ENCODE results near the gene NRXN3.

NRXN3 gene

DNA sequence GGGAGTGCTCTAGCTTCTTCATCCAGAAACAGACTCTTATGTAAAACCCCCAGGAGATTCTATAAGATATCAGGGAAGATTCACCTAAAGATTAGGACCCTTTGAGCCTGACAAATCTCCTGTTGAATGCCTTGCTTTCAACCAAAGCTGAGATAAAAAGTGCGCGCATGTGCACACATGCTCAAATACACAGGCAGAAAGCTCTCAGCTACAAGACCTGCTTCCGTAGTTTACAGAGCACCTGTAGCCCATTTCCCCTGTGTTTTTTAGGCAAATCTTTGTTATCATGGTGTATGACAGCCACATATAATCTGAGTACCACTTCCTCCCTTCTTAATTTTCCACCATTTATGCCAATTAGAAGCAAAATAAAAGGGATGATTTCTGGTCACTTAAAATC lies 866.9 kb downstream of the NRXN3 start:
- DNase-seq, result no peak

DNA sequence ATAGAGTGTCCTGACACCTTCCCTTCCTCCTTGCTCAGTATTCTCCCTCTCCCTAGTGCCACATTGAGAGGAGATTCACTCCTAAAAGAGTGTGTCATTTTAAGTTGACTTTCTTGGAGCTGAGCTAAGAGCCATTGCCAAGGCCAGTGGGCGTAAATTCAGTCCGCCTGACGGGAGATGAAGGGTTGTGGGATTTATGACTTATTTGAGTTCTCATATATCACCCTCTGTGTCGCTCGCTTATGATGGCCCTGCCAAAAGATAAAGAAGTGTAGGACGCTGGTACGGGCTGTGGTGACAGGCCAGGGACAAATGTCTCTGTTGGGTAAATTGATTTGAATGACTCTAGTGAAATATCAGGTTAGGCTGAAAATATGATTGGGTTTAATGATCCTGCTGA lies 867.4 kb downstream of the NRXN3 start:
- DNase-seq, result peak in 1 of 2 experiments; percentile 10

GRCh38 chr14:79040790-79041189 lies 870.6 kb downstream of the NRXN3 start:
- no peak for DNase-seq

DNA sequence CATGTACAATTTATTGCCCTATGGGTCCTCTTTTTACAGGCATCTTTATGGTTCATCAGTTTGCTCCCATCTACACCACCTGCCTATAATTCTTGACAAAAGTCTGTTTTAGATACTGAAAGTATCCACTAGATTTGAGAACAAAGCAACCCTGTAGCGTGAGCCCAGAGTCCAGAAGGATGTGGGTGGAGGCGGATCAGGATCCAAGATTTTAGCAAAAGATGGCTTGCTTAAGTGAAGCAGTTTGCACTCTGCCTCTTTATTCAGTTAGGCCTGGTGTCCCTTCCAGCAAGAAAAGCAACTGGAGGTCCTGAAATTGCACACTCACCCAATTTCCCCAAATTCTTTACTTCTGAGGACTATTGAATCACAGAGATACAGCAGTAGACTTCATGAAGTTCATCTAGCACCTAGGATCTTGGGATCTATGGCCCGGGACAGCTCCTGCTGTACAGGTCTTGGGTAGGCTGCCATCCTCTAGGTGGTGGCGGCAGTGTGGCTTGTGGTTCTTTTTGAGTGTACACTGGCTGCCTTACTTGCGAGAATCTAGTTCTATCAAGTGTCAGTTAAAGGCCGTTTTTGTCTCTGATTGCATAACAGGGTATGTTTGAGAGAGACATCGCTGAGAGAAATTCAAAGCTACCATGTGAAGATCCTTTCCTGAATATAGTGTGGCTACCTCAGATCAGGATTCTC lies 873.2 kb downstream of the NRXN3 start:
- no peak for DNase-seq

DNA sequence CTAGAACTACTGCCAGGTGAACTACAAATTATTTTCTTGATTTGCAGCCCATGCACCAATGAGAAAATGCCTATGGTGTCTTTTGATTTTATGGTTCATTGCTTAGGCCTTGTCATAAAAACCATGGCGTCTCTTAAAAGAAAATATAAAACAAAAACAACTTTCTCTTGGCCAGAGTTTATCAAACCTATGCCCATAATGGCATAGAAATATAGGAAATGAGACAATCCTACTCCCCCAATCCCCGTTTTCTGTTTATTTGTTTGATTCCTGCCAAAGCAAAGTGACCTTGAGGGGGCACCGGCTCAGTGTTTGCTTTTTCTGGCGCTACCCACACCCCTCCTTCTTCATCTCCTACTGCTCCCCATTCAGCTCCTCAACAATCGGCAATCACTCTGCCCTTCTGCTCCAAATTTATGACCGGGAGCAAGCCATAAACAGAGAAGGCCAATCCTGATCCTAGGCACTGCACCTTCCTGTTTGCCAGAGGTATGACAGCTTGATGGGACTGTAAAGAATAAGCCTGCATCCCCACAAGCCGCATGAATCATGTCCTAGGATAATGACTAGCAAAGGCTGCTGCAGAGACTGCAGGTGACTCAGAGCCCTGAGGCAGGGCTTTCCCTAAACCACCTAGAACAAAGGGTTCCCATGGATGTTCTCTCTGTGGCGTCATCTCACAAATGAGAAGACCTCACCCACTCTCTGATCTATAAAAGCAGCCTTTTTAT lies 874.9 kb downstream of the NRXN3 start:
- DNase-seq, result no peak

- no peak for DNase-seq
Observed at GRCh38 chr14:79050787-79051727, 880.9 kb downstream of the NRXN3 start.

- no peak for DNase-seq
Observed at GRCh38 chr14:79051742-79052141, 881.6 kb downstream of the NRXN3 start.

- DNase-seq, result no peak
Observed at GRCh38 chr14:79056879-79057278, 886.7 kb downstream of the NRXN3 start.

DNA sequence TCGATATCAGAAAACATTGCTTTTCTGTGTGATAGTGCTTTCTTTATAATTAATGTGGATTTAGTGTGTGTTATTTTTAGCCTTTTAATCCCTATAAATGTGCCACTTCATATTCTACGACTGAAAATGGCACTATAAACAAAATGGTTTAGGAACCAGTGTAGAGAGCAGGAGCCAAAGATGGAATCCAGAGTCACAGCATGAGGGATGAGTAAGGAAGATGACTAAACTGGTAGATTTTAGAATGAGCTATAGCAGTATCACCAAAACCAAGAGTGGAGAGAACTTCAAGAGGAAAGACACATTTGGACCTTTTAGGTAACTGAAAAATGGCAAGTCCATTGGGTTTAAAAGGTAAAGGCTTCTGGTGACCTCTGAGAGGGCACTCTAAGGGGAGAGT lies 887.2 kb downstream of the NRXN3 start:
- DNase-seq, result no peak

GRCh38 chr14:79062226-79062625 lies 892.1 kb downstream of the NRXN3 start:
- no peak for DNase-seq

GRCh38 chr14:79064214-79064613 lies 894.0 kb downstream of the NRXN3 start:
- no peak for DNase-seq

- DNase-seq, result no peak
Observed at GRCh38 chr14:79074510-79074909, 904.3 kb downstream of the NRXN3 start.

DNA sequence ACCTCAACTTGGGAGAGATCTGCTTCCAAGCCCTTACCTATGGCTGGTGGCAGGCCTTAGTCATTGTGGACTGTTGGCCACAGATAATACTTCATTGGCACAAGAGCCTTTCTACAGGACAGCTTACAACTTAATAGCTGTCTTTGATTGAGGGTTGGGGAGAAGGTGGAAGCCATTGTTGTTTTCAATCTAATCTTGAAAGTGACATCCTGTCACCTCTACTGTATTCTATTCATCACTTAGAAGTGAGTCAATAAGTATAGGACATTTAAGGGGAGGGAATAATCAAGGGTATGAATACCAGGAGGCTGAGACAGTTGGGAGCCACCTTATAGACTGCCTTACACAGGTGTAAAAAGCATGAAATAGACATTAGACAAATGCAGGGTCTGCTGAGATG lies 906.3 kb downstream of the NRXN3 start:
- DNase-seq, result no peak

GRCh38 chr14:79077096-79077495 lies 906.9 kb downstream of the NRXN3 start:
- no peak for DNase-seq

GRCh38 chr14:79080040-79080439 lies 909.9 kb downstream of the NRXN3 start:
- DNase-seq, result no peak

DNA sequence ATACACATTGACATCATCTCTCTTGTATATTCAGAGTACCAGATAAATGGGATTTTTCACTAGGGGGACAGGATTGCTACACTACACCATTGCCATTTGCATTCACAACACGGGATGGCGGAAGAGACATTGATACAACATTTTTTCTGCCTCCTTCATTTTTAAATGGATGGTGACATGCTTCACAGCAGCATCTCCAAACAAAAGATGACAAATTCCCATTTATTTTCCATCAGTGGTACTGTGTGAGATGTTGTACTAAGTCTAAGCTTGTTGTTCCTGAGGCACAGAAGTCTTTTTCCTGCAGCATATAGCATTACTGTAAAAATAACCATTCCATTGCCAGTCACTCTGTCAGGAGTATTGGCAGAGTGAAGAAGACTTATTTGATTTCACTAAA lies 912.7 kb downstream of the NRXN3 start:
- no peak for DNase-seq

DNA sequence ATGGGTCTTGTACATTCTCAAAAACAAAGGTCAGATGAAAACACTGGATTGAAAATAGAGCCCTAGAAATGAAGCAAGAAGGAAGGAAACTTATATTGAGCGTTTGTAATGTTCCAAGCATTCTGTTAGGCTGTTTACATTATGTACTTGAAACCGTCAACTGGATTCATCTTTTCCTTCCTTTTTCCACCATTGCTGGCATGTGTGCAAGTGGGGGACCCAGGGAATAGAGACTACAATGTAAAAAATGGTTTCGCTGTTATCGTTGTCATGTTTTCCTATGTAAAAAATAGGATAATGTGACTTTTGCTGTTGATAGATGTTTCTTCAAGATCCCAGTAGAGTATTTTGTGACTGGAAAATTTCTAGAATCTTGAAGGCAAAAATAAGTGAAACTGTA lies 913.2 kb downstream of the NRXN3 start:
- no peak for DNase-seq

- DNase-seq, result no peak
Observed at GRCh38 chr14:79084861-79085260, 914.7 kb downstream of the NRXN3 start.

- no peak for DNase-seq
Observed at GRCh38 chr14:79089576-79089975, 919.4 kb downstream of the NRXN3 start.

- peak in 1 of 2 experiments; percentile 53 for DNase-seq
Observed at GRCh38 chr14:79090641-79091180, 920.5 kb downstream of the NRXN3 start.

GRCh38 chr14:79091381-79091963 lies 921.3 kb downstream of the NRXN3 start:
- peak in 1 of 2 experiments; percentile 45 for DNase-seq

DNA sequence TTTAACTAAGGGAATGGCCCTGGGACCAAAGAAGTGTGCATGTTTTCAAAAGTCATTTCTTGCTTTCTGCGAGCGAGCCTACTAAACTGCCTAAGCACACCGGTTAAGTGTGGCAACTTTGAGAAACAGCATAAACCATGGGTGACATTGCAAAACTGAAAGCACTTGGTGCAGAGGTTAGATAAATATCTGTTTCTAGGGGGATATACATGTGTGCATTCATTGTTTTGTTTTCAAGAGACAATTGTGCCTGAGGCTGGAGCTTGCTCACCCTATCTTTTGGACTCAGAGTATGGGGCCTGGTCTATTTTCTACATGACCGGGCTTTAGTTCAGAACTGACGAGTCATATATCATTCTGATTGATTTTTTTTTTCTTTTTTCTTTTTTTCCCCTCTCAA lies 923.4 kb downstream of the NRXN3 start:
- no peak for DNase-seq

- DNase-seq, result no peak
Observed at GRCh38 chr14:79094951-79095350, 924.8 kb downstream of the NRXN3 start.

Measured in NCI-H446 (cell line).